ENCODE data around the gene C16orf95. TPM values are rescaled to one million over a fixed set of nuclear protein-coding genes. Genes with fewer than 3 reads are reported as not detected.

The C16orf95 gene
- total and polyA plus RNA-seq, 12 donors, result 1.7 to 5.1 (median 3.7) TPM

GRCh38 chr16:87356491-87356853 is 39.3 kb upstream of the C16orf95 start:
- no peak overlapping the region for H3K27ac ChIP-seq

DNA sequence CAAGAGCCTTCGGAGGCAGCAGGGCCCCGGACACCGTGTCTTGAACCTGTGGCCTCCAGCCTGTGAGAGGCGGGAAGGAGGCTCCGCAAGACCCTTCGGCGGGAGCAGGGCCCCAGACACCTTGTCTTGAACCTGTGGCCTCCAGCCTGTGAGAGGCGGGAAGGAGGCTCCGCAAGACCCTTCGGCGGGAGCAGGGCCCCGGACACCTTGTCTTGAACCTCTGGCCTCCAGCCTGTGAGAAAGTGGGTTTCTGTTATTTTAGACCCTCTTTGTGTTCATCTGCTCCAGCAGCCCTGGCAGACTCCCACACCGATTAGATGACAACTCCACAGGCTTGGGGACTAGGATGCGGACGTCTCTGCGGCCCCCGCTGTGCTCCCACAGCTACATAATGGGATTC is 36.4 kb upstream of the C16orf95 start:
- TF ChIP-seq CTCF (IDR thresholded peaks at IDR 0.05), result no peak
- no peak overlapping the region for H3K27ac ChIP-seq
- intact Hi-C loops (cut with DNase I), result no loop called here
- H3K4me3 ChIP-seq, result no peak overlapping the region
- H3K36me3 ChIP-seq, result peaks cover 0 to 65% (median 13%) of the 10 kb centered on the region in 9 donors
- H3K27me3 ChIP-seq, result no peaks in the 10 kb centered on the region
- DNase-seq (no peak), ATAC-seq (no peak)
- 93 to 95% methylated on average over 17 of the region's 17 CpGs for WGBS, 2 donors
- H3K4me1 ChIP-seq, result peaks cover 0 to 26% (median 9%) of the 10 kb centered on the region in 9 donors
- H3K9me3 ChIP-seq, result no peaks in the 10 kb centered on the region

More at GRCh38 chr16:87356491-87356853, 39.3 kb upstream of the C16orf95 start:
- peaks cover 0 to 4% (median 0%) of the 10 kb centered on the region in 7 donors for H3K27me3 ChIP-seq
- 83 to 92% methylated on average over 8 of the region's 8 CpGs for WGBS, 2 donors
- H3K4me1 ChIP-seq, result peaks cover 0 to 24% (median 13%) of the 10 kb centered on the region in 9 donors
- no peak for TF ChIP-seq CTCF (IDR thresholded peaks at IDR 0.05)
- H3K36me3 ChIP-seq, result peaks cover 0 to 78% (median 33%) of the 10 kb centered on the region in 9 donors
- H3K4me3 ChIP-seq, result no peak overlapping the region
- intact Hi-C loops (cut with DNase I), result no loop called here
- DNase-seq, result no peak
- no peak for ATAC-seq
- H3K9me3 ChIP-seq, result no peaks in the 10 kb centered on the region

- Histone ChIP-seq H3K9me3 (no peaks in the 10 kb centered on the region), H3K4me3 (no peak overlapping the region), H3K36me3 (peaks cover 0 to 62% (median 7%) of the 10 kb centered on the region in 9 donors), H3K27ac (no peak overlapping the region), H3K27me3 (no peaks in the 10 kb centered on the region), H3K4me1 (peaks cover 0 to 24% (median 9%) of the 10 kb centered on the region in 9 donors)
- intact Hi-C loops (cut with DNase I), result no loop called here
- WGBS, 2 donors, result 95 to 96% methylated on average over 15 of the region's 15 CpGs
- no peak for DNase-seq
- TF ChIP-seq CTCF (IDR thresholded peaks at IDR 0.05), result no peak
- ATAC-seq, result no peak
Measured at GRCh38 chr16:87352818-87353217, 35.6 kb upstream of the C16orf95 start.

DNA sequence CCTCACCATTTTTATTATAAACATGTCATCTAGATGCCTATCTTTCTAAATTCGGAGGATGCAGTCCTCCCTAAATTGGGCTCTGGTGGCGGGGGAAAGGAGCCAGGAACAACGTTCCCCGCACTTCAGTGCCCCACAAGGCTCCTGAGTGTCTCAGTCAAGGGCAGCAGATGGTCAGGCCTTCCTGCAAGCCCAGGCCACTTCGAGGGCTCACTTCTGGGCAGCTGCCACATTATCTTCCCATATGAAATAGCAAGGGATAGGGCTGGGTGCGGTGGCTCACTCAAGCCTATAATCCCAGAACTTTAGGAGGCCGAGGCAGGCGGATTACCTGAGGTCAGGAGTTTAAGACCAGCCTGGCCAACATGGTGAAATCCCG is 34.1 kb upstream of the C16orf95 start:
- WGBS, 2 donors, result 64 to 67% methylated on average over 9 of the region's 9 CpGs
- no peak overlapping the region for H3K4me3 ChIP-seq
- intact Hi-C loops (cut with DNase I), result no loop called here

More for the DNA sequence above, 34.1 kb upstream of the C16orf95 start:
- peak in 1 of 2 donors; percentile 9 for DNase-seq
- Histone ChIP-seq H3K4me1 (peaks cover 0 to 24% (median 8%) of the 10 kb centered on the region in 9 donors), H3K9me3 (no peaks in the 10 kb centered on the region), H3K27me3 (no peaks in the 10 kb centered on the region), H3K27ac (no peak overlapping the region), H3K36me3 (peaks cover 0 to 57% (median 7%) of the 10 kb centered on the region in 9 donors)
- TF ChIP-seq CTCF (IDR thresholded peaks at IDR 0.05), result no peak
- no peak for ATAC-seq

Measured in heart right ventricle (tissue), 16 donors.